Neural crest cell (in vitro differentiated cells): ENCODE data around the gene TOR2A. TPM values are rescaled to one million over a fixed set of nuclear protein-coding genes. Genes with fewer than 3 reads are reported as not detected.

Experiments used
- DNase-seq: peaks from one replicate; pipeline ENCODE4 v3.0.0; 2021; ENCODE audit warnings: low read depth, mixed read lengths, low spot score
- H3K27ac Mint-ChIP-seq: one replicate; pipeline ENCODE4 v1.8.0; 2021; ENCODE audit warnings: mild to moderate bottlenecking, mixed read lengths; ENCODE audit not compliant: unreplicated experiment
- H3K27me3 Mint-ChIP-seq: 2 replicates; pipeline ENCODE4 v1.8.0; 2021; ENCODE audit warnings: low read depth, mild to moderate bottlenecking, mixed read lengths
- H3K36me3 Mint-ChIP-seq: 2 replicates; pipeline ENCODE4 v1.8.0; 2021; ENCODE audit warnings: low read depth, mild to moderate bottlenecking, mixed read lengths
- H3K4me1 Mint-ChIP-seq: 2 replicates; pipeline ENCODE4 v1.8.0; 2021; ENCODE audit warnings: mixed read lengths
- H3K4me3 Mint-ChIP-seq: one replicate; pipeline ENCODE4 v1.8.0; 2021; ENCODE audit warnings: mild to moderate bottlenecking, mixed read lengths
- H3K9me3 Mint-ChIP-seq: 2 replicates; pipeline ENCODE4 v1.8.0; 2021; ENCODE audit warnings: mixed read lengths
- CTCF ChIP-seq: fragments of 200-600 bp; sonication (generic); conservative IDR thresholded peaks from 2 replicates; pipeline ENCODE4 v1.5.0; 2021; ENCODE audit warnings: antibody characterized with exemption, mild to moderate bottlenecking
- total RNA-seq: library from RNA; stranded (reverse); gene quantifications from 2 replicates; pipeline ENCODE4 v1.2.1, GENCODE V29; 2021

Gene TOR2A
- total RNA-seq, 1 donor from 2014 or later = 27.4 TPM

- Mint-ChIP-seq H3K36me3 (no peaks in the 10 kb centered on the region), H3K9me3 (no peaks in the 10 kb centered on the region), H3K4me3 (no peak overlapping the region), H3K27me3 (peaks cover 2% of the 10 kb centered on the region), H3K4me1 (peaks cover 13% of the 10 kb centered on the region), H3K27ac (no peak overlapping the region)
- no peak for DNase-seq
- TF ChIP-seq CTCF = no peak
These were observed 44.3 kb upstream of the TOR2A start for GRCh38 chr9:127779136-127779981.

- TF ChIP-seq CTCF = no peak
- Mint-ChIP-seq H3K27ac (peak within 1 kb of the TSS; percentile 3), H3K9me3 (no peaks in the 10 kb centered on the region), H3K27me3 (no peaks in the 10 kb centered on the region), H3K4me3 (no peak within 1 kb of the TSS), H3K4me1 (peaks cover 10% of the 10 kb centered on the region), H3K36me3 (no peaks in the 10 kb centered on the region)
- no peak for DNase-seq
These were observed 43.4 kb upstream of the TOR2A start, which contains the start of gene SH2D3C for GRCh38 chr9:127778280-127779135. Gene SH2D3C, minus strand, starts transcription at chr9:127778666. Its CDS starts 39 bp downstream, at chr9:127778627.

- TF ChIP-seq CTCF = no peak
- Mint-ChIP-seq H3K4me3 (no peak overlapping the region), H3K9me3 (no peaks in the 10 kb centered on the region), H3K4me1 (peaks cover 9% of the 10 kb centered on the region), H3K36me3 (no peaks in the 10 kb centered on the region), H3K27ac (no peak overlapping the region), H3K27me3 (no peaks in the 10 kb centered on the region)
- DNase-seq = no peak
These were observed 42.4 kb upstream of the TOR2A start for GRCh38 chr9:127777368-127777980.

- no peak overlapping the region for H3K27ac Mint-ChIP-seq
These were observed 41.8 kb upstream of the TOR2A start for GRCh38 chr9:127776924-127777289.

More at GRCh38 chr9:127776924-127777289, 41.8 kb upstream of the TOR2A start:
- H3K9me3 Mint-ChIP-seq = no peaks in the 10 kb centered on the region
- H3K36me3 Mint-ChIP-seq = no peaks in the 10 kb centered on the region
- no peak overlapping the region for H3K4me3 Mint-ChIP-seq
- no peaks in the 10 kb centered on the region for H3K27me3 Mint-ChIP-seq
- peaks cover 9% of the 10 kb centered on the region for H3K4me1 Mint-ChIP-seq
- no peak for DNase-seq
- no peak for TF ChIP-seq CTCF
